MCF 10A (cell line): ENCODE data around the gene FBXW11. TPM values are rescaled to one million over a fixed set of nuclear protein-coding genes. Genes with fewer than 3 reads are reported as not detected.

ENCODE experiments used
- BruUV-seq: library from RNA; stranded (reverse); fragments of 400-500 nt; replicated peaks from 2 replicates; lab custom pipeline; 2021; lab: Mats Ljungman, UMichigan
- CTCF ChIA-PET: fragments of 300-600 bp; sonication (Branson Sonifier 250); formaldehyde crosslinking; extraction: SDS; loops from one replicate; lab custom pipeline; 2021; ENCODE audit warnings: antibody characterized with exemption, inconsistent platforms; lab: Yijun Ruan, JAX
- POLR2A ChIA-PET: fragments of 300-600, 350-650 bp; sonication (Branson Sonifier 250); formaldehyde crosslinking; extraction: SDS; loops from one replicate; lab custom pipeline; 2020; ENCODE audit warnings: antibody characterized with exemption, inconsistent platforms; lab: Yijun Ruan, JAX
- DNase-seq: peaks from one replicate; pipeline ENCODE4 v3.0.0-alpha.2; 2018; ENCODE audit not compliant: unreplicated experiment
- H3K27ac Mint-ChIP-seq: one replicate; pipeline ENCODE4 v1.8.0; 2022; ENCODE audit warnings: mild to moderate bottlenecking, low read depth, mixed read lengths; ENCODE audit not compliant: unreplicated experiment
- H3K27me3 Mint-ChIP-seq: one replicate; pipeline ENCODE4 v1.8.0; 2022; ENCODE audit warnings: mixed read lengths; ENCODE audit not compliant: insufficient read depth, unreplicated experiment
- H3K36me3 Mint-ChIP-seq: one replicate; pipeline ENCODE4 v1.8.0; 2022; ENCODE audit warnings: mild to moderate bottlenecking, moderate library complexity, mixed read lengths; ENCODE audit not compliant: insufficient read depth, unreplicated experiment
- H3K4me1 Mint-ChIP-seq: one replicate; pipeline ENCODE4 v1.8.0; 2022; ENCODE audit warnings: mixed read lengths; ENCODE audit not compliant: insufficient read depth, unreplicated experiment
- H3K4me3 Mint-ChIP-seq: one replicate; pipeline ENCODE4 v1.8.0; 2022; ENCODE audit warnings: mild to moderate bottlenecking, moderate library complexity, mixed read lengths; ENCODE audit not compliant: unreplicated experiment
- H3K9me3 Mint-ChIP-seq: one replicate; pipeline ENCODE4 v1.8.0; 2022; ENCODE audit warnings: mixed read lengths; ENCODE audit not compliant: unreplicated experiment
- CTCF ChIP-seq: fragments of 200-600 bp; IDR thresholded peaks from one replicate; pipeline ENCODE4 v1.8.0; 2022; ENCODE audit warnings: antibody characterized with exemption, mild to moderate bottlenecking; ENCODE audit not compliant: unreplicated experiment
- intact Hi-C: fragments of 100-400 bp; cut with micrococcal nuclease; formaldehyde crosslinking; loops from 2 replicates; pipeline ENCODE4 v1.14.1; 2022
- total RNA-seq: library from RNA; stranded (reverse); gene quantifications from 2 replicates; pipeline ENCODE4 v1.2.3, GENCODE V29; 2022

The FBXW11 gene
- total RNA-seq, 1 experiment from 2014 or later: 64.7 TPM

GRCh38 chr5:171913987-171914273 lies 92.5 kb downstream of the FBXW11 start:
- CTCF ChIA-PET: interaction anchor here (0.6 to 13.2 kb wide), 10 partner anchors 15 to 493 kb away, joined by 3 to 191 read pairs (median 44); partner anchors contain the start of genes FBXW11, FGF18 and STK10
- DNase-seq: no peak
- Mint-ChIP-seq H3K27me3 (no peaks in the 10 kb centered on the region), H3K27ac (no peak overlapping the region), H3K4me3 (no peak overlapping the region), H3K9me3 (no peaks in the 10 kb centered on the region), H3K4me1 (peaks cover 27% of the 10 kb centered on the region), H3K36me3 (peaks cover 33% of the 10 kb centered on the region)
- intact Hi-C loops: loop anchor here (2.0 to 5.0 kb wide), 2 partner anchors 188 to 783 kb away; no protein-coding TSS in a partner anchor
- BruUV-seq: no TSS peak
- POLR2A ChIA-PET: interaction anchor here (0.8 to 3.9 kb wide), 2 partner anchors 31 to 93 kb away, joined by 3 to 40 read pairs; partner anchors contain the start of gene FBXW11
- TF ChIP-seq CTCF: no peak

- ChIA-PET CTCF (interaction anchor here (0.5 to 13.2 kb wide), 61 partner anchors 9 to 541 kb away, joined by 3 to 191 read pairs (median 6); partner anchors contain the start of genes FBXW11, FGF18 and STK10), POLR2A (interaction anchor here (1.2 to 3.9 kb wide), 8 partner anchors 19 to 524 kb away, joined by 3 to 40 read pairs (median 8); partner anchors contain the start of genes FBXW11 and STK10)
- H3K27me3 Mint-ChIP-seq: no peaks in the 10 kb centered on the region
- H3K36me3 Mint-ChIP-seq: peaks cover 41% of the 10 kb centered on the region
- TF ChIP-seq CTCF: no peak
- no peaks in the 10 kb centered on the region for H3K9me3 Mint-ChIP-seq
- DNase-seq: no peak
- no TSS peak for BruUV-seq
- no peak overlapping the region for H3K27ac Mint-ChIP-seq
- no peak overlapping the region for H3K4me3 Mint-ChIP-seq
- peaks cover 20% of the 10 kb centered on the region for H3K4me1 Mint-ChIP-seq
- intact Hi-C loops: loop anchor here (5.0 kb wide), 1 partner anchor 191 kb away; no protein-coding TSS in a partner anchor
These were observed 95.3 kb downstream of the FBXW11 start for GRCh38 chr5:171911152-171911551.

- Mint-ChIP-seq H3K27me3 (no peaks in the 10 kb centered on the region), H3K9me3 (no peaks in the 10 kb centered on the region), H3K4me3 (no peak overlapping the region), H3K36me3 (peaks cover 37% of the 10 kb centered on the region), H3K4me1 (peaks cover 15% of the 10 kb centered on the region), H3K27ac (no peak overlapping the region)
- POLR2A ChIA-PET: interaction anchor here (0.6 to 2.5 kb wide), 2 partner anchors 490 to 701 kb away, joined by 3 to 16 read pairs; partner anchors contain the start of gene FGF18
- CTCF ChIA-PET: interaction anchor here (0.6 to 13.2 kb wide), 43 partner anchors 9 to 986 kb away, joined by 3 to 191 read pairs (median 4); partner anchors contain the start of genes FBXW11, FGF18 and STK10
- BruUV-seq: no TSS peak
- intact Hi-C loops: loop anchor here (10.0 kb wide), 1 partner anchor 264 kb away; no protein-coding TSS in a partner anchor
- TF ChIP-seq CTCF: no peak
- DNase-seq: no peak
These were observed 97.8 kb downstream of the FBXW11 start for GRCh38 chr5:171908638-171909037.

DNA sequence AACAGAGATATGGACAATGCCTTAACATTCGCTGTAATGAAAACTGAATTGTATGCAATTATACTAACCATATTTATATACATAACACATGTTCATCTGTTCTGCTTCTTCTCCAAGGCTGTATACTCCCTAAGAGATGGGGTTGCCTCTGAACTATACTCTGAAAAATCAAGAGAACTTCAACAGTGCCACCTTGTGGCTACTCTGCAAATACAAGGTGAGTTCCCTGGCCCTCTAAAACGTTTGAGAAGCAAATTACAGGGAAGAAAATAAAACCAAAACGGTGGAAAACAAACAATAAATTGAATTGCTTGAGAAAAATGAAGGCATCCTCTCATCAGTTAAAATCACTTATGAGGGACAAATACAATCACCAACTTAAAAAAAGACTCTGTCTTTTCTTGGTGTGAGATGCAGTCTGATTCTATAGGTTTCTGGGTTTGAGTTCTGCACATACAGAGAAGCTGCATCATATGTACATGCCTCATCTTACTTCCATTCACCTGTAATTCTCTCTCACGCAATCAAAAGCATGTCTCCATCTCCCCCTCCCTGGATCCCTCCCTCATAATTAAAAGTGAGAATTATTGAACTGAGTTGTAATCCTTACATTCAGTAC lies 98.6 kb downstream of the FBXW11 start:
- no peak overlapping the region for H3K4me3 Mint-ChIP-seq
- H3K27me3 Mint-ChIP-seq: no peaks in the 10 kb centered on the region
- TF ChIP-seq CTCF: peak; percentile 92
- ChIA-PET POLR2A (interaction anchor here (0.8 to 2.5 kb wide), 3 partner anchors 9 to 489 kb away, joined by 4 to 16 read pairs (median 5); partner anchors contain the start of gene FGF18), CTCF (interaction anchor here (0.6 to 13.2 kb wide), 56 partner anchors 8 to 1099 kb away, joined by 3 to 191 read pairs (median 4); partner anchors contain the start of genes FBXW11, FGF18 and STK10)
- DNase-seq: peak; percentile 79
- H3K4me1 Mint-ChIP-seq: peaks cover 10% of the 10 kb centered on the region
- H3K36me3 Mint-ChIP-seq: peaks cover 37% of the 10 kb centered on the region
- BruUV-seq: no TSS peak
- intact Hi-C loops: loop anchor here (1.0 to 10.0 kb wide), 3 partner anchors 263 to 490 kb away; no protein-coding TSS in a partner anchor
- H3K9me3 Mint-ChIP-seq: no peaks in the 10 kb centered on the region
- no peak overlapping the region for H3K27ac Mint-ChIP-seq
